Type B pancreatic cell (in vitro differentiated cells): ENCODE measurements around the gene KLRK1. TPM values are rescaled to one million over a fixed set of nuclear protein-coding genes. Genes with fewer than 3 reads are reported as not detected.
A peak's percentile ranks its signal among the peaks of the same experiment; 100 is the strongest.

Experiments
- DNase-seq: peaks from one replicate; pipeline ENCODE4 v3.0.0; 2021; ENCODE audit warnings: mixed read lengths; ENCODE audit not compliant: unreplicated experiment; ENCODE audit errors: extremely low spot score
- H3K27ac Mint-ChIP-seq: 2 replicates; pipeline ENCODE4 v1.8.0; 2021; ENCODE audit warnings: mild to moderate bottlenecking, mixed read lengths
- H3K27me3 Mint-ChIP-seq: 2 replicates; pipeline ENCODE4 v1.8.0; 2021; ENCODE audit warnings: mixed read lengths
- H3K36me3 Mint-ChIP-seq: 2 replicates; pipeline ENCODE4 v1.8.0; 2021; ENCODE audit warnings: mixed read lengths
- H3K4me1 Mint-ChIP-seq: one replicate; pipeline ENCODE4 v1.8.0; 2021; ENCODE audit warnings: mixed read lengths; ENCODE audit not compliant: unreplicated experiment
- H3K4me3 Mint-ChIP-seq: 2 replicates; pipeline ENCODE4 v1.8.0; 2021; ENCODE audit warnings: mild to moderate bottlenecking, mixed read lengths
- H3K9me3 Mint-ChIP-seq: 2 replicates; pipeline ENCODE4 v1.8.0; 2021; ENCODE audit warnings: mixed read lengths
- total RNA-seq: library from RNA; stranded (reverse); gene quantifications from 2 replicates; pipeline ENCODE4 v1.2.1, GENCODE V29; 2021; ENCODE audit warnings: low replicate concordance
- TF ChIP-seq, protein P1 (sequence below): fragments of 200-600 bp; sonication (generic); conservative IDR thresholded peaks from 2 replicates; pipeline ENCODE4 v1.5.0; 2021; ENCODE audit warnings: antibody characterized with exemption, mild to moderate bottlenecking

The KLRK1 gene
- total RNA-seq, 1 donor from 2014 or later: not detected

DNA sequence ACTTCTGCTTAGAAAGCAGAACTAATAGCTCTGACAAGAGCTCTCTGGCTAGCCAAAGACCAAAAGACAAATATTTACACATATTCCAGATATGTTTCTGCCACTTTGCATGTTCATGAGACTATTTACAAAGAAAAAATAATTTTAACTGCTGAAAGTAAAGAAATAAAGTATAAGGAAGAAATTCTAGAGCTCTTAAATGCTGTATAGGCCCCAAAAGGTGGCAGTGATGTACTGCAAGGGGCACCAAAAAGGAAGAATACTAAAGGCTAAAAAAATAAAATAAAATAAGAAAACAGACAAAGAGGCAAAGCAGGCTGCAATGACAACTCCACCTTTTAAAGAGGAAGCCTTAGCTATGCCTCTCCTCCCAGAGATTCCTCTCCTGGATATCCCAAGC, 23.0 kb downstream of the KLRK1 start:
- no peak for DNase-seq
- TF ChIP-seq, protein P1, sequence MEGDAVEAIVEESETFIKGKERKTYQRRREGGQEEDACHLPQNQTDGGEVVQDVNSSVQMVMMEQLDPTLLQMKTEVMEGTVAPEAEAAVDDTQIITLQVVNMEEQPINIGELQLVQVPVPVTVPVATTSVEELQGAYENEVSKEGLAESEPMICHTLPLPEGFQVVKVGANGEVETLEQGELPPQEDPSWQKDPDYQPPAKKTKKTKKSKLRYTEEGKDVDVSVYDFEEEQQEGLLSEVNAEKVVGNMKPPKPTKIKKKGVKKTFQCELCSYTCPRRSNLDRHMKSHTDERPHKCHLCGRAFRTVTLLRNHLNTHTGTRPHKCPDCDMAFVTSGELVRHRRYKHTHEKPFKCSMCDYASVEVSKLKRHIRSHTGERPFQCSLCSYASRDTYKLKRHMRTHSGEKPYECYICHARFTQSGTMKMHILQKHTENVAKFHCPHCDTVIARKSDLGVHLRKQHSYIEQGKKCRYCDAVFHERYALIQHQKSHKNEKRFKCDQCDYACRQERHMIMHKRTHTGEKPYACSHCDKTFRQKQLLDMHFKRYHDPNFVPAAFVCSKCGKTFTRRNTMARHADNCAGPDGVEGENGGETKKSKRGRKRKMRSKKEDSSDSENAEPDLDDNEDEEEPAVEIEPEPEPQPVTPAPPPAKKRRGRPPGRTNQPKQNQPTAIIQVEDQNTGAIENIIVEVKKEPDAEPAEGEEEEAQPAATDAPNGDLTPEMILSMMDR: no peak
- no peak overlapping the region for H3K4me3 Mint-ChIP-seq
- H3K27me3 Mint-ChIP-seq: no peaks in the 10 kb centered on the region
- peaks cover 31% of the 10 kb centered on the region for H3K36me3 Mint-ChIP-seq
- no peaks in the 10 kb centered on the region for H3K9me3 Mint-ChIP-seq
- peaks cover 10% of the 10 kb centered on the region for H3K4me1 Mint-ChIP-seq
- no peak overlapping the region for H3K27ac Mint-ChIP-seq

DNA sequence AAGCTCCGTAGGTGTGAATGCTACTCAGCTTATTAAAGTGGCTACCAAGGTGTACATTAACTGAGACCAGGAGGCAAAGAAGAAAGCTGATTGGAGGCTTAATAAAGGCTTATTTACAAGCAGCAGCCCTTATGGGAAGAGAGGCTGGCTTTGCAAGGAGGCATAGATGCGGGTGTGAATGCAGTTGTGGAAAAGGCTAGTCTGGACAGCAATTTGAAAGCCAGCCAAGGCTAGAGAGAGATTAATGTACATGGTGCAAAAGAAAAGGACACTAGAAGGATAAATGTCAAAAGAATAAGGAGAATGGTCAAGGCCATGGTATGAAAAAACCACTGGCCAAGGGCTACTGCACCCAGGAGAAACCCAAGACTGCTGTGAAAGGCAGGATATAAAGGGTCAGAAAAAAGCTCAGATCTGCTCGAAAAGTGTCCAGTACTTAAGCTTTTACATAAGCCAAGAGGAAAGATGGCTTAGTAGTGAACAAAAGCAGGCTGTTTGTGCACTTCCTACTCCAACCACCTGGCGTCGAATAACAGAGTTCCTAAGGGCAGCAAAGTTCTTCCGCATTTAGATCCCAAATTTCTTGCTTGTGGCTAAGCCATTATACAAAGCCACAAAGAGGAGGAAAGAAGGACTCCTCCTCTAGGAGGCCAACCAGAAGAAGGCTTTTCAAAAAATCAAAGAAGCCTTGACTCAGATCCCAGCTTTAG, 24.0 kb downstream of the KLRK1 start:
- H3K27me3 Mint-ChIP-seq: no peaks in the 10 kb centered on the region
- DNase-seq: no peak
- peaks cover 10% of the 10 kb centered on the region for H3K4me1 Mint-ChIP-seq
- H3K36me3 Mint-ChIP-seq: peaks cover 26% of the 10 kb centered on the region
- no peak overlapping the region for H3K27ac Mint-ChIP-seq
- no peak overlapping the region for H3K4me3 Mint-ChIP-seq
- TF ChIP-seq, protein P1: peak; percentile 55
- no peaks in the 10 kb centered on the region for H3K9me3 Mint-ChIP-seq

DNA sequence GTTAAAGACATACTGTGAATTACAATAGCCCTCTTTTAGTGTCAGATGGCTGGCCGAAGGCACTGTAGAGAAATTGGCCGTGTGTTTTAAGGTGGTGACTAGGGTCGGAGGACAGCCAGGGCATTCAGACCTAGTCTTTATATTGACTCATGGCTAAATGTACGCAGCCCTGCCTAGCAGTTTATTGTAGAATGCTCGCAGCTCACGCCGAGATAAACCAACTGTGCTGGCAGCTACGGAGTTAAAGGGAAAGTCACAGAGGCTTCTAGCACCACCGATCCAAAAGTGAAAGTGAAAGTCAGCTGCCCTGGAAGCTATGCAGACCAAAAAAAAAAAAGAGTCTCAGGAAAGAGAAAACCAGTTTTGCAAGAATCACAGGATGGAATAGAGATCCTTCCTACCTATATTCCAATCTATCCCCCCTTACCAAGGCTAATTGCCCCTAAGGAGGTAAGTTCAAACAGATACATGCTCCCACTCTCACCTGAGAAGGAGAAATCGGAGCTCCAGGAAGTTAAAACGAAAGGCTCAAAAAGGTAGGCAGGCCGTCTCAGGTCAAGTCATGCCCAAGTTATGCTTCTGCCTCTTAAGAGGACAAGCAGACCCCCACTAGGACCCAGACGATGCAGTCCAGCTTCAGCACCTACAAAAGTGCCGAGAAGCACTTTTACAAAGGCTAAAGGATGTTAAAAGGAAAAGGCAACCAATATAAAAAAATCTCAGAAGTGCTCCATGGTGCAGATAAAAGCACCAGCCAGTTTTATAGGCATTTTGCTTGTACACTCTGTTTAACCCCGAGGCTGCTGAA, 24.8 kb downstream of the KLRK1 start:
- no peak for DNase-seq
- TF ChIP-seq, protein P1: no peak
- Mint-ChIP-seq H3K27me3 (no peaks in the 10 kb centered on the region), H3K4me3 (no peak overlapping the region), H3K9me3 (no peaks in the 10 kb centered on the region), H3K27ac (no peak overlapping the region), H3K4me1 (peaks cover 10% of the 10 kb centered on the region), H3K36me3 (peaks cover 21% of the 10 kb centered on the region)

DNA sequence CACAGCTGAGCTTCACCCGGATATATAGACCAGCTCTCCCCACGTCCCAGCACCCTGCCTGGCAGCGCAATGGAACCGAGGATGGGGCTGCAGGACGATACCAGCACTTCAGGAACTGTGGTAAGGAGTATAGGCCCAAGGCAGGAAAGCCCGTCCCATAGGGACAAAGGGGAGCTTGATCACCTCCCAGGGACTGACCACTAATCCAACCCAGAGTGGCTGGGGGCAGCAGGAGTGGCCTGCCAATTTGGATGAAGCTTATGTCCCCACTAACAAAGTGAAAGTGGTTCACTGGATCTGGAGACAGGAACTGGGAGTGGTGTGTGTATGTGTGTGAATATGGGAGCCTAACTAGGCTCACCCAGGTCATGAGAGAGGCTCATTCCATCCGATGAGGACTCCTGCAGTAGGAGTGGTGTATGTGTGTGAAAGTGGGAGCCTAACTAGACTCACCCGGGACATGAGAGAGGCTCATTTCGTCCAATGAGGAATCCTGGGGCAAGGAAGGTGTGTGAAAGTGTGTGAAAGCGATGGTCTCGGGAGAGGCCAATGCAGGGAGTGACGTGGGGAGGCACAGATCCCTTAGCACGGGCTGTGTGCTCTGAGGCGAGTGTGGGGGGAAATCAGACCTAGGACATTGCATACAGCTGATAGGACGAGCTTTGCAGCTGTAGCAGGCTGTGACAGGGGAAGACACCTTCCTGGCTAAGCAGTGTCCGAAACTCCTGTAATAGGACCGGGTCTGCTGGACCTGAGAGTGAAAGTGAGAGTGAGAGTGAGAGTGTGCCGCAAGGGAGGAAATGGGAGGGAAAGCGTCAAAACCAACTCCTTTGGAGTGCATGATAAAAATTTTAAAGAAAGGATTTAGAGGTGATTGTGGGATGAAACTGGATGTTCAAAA, 25.7 kb downstream of the KLRK1 start:
- no peaks in the 10 kb centered on the region for H3K27me3 Mint-ChIP-seq
- H3K36me3 Mint-ChIP-seq: peaks cover 17% of the 10 kb centered on the region
- no peak for DNase-seq
- no peaks in the 10 kb centered on the region for H3K9me3 Mint-ChIP-seq
- H3K4me1 Mint-ChIP-seq: peaks cover 10% of the 10 kb centered on the region
- TF ChIP-seq, protein P1: no peak
- no peak overlapping the region for H3K27ac Mint-ChIP-seq
- H3K4me3 Mint-ChIP-seq: no peak overlapping the region

DNA sequence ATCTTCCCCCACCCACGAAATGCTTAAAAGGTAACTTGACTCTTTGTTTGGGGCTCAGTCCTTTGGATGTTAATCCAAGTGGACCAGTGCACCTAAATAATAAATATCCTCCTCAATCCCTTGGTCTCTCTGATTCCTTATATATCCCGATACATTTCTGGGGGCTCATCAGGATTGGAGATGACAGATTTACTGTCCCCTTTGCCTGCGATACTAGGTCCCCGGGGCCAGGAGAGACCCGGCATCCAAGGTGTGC, 26.3 kb downstream of the KLRK1 start:
- TF ChIP-seq, protein P1: no peak
- no peaks in the 10 kb centered on the region for H3K9me3 Mint-ChIP-seq
- no peak overlapping the region for H3K27ac Mint-ChIP-seq
- DNase-seq: no peak
- H3K4me1 Mint-ChIP-seq: peaks cover 10% of the 10 kb centered on the region
- peaks cover 15% of the 10 kb centered on the region for H3K36me3 Mint-ChIP-seq
- H3K27me3 Mint-ChIP-seq: no peaks in the 10 kb centered on the region
- no peak overlapping the region for H3K4me3 Mint-ChIP-seq
